Coronary artery (tissue), 2 donors: Measurements from ENCODE around the gene FRMD4A.

Experiments used
- DNase-seq: peaks from one replicate; pipeline ENCODE4 v3.0.0-alpha.2; 2017; ENCODE audit warnings: low spot score
- H3K27ac ChIP-seq, 2 donors: fragments of 200-600 bp; sonication (generic); one replicate each; pipeline ENCODE4 v1.5.1; 2016 to 2019
- H3K4me3 ChIP-seq: fragments of 200-600 bp; sonication (generic); 2 replicates; pipeline ENCODE4 v1.5.1; 2016; ENCODE audit warnings: mild to moderate bottlenecking, moderate library complexity
- CTCF ChIP-seq: fragments of 200-600 bp; sonication (generic); IDR thresholded peaks from one replicate; pipeline ENCODE4 v1.5.1; 2019; ENCODE audit warnings: antibody characterized with exemption

The FRMD4A gene

DNA sequence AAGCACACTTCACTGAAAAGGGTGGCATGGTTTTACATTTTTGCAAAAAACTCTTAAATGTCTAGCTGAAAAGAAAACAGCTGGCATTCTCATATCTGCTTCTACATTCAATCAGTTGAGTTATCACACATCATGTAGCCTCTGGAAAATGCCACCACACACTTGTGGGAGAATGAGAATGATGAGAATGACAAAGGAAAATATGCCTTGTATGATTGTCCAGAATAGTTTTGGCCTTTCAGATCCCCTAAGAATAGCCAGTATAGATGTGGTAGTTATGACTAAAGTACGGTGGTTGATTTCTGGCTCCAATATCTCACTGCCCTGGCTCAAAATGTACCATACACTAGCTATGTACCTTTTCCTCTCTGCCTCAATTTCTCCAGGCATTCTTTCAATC lies 30.2 kb upstream of the FRMD4A start:
- no peak for DNase-seq
- no peak for TF ChIP-seq CTCF
- Histone ChIP-seq H3K27ac (no peak overlapping the region), H3K4me3 (no peak overlapping the region)

DNA sequence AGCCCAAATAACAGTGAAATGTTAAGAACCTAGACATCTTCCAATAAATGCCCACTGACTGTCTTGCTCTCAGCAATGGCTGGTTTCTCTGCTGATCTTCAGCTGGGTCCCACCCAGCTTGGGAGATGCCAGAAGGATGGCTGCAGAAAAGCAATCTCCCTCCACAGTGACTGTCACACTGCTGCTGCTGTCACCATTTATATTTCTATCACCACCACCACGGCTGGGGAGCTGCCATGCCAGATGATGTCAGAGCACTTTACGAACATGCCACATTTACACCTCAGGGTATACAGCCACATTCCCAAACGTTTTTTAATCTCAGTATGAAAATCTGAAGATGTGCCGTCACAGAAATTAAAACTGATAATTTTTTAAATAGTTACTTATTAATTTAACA lies 29.8 kb upstream of the FRMD4A start:
- Histone ChIP-seq H3K4me3 (no peak overlapping the region), H3K27ac (no peak overlapping the region)
- no peak for TF ChIP-seq CTCF
- no peak for DNase-seq

GRCh38 chr10:14358886-14359573 lies 28.3 kb upstream of the FRMD4A start:
- H3K27ac ChIP-seq: no peak overlapping the region
- H3K4me3 ChIP-seq: no peak overlapping the region
- no peak for DNase-seq
- no peak for TF ChIP-seq CTCF

DNA sequence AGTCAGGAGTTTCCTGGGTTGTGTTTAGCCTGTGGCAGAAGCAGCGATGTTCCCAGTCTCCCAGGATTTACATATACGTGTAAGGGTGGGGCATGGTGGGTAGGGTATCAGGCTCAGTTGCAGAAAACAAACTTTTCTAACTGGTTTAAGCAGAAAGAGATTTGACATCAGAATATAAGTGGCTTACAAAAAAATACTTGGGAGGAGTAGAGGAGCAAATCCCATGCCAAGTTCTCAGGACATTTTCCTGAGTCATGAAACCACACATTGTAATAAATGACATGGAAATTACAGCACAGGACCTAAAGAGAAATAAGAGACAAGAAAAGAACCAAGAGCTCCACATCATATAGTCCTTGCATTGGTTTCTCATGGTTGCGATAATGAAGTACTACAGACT lies 26.2 kb upstream of the FRMD4A start:
- H3K27ac ChIP-seq: no peak overlapping the region
- TF ChIP-seq CTCF: no peak
- no peak for DNase-seq
- no peak overlapping the region for H3K4me3 ChIP-seq

DNA sequence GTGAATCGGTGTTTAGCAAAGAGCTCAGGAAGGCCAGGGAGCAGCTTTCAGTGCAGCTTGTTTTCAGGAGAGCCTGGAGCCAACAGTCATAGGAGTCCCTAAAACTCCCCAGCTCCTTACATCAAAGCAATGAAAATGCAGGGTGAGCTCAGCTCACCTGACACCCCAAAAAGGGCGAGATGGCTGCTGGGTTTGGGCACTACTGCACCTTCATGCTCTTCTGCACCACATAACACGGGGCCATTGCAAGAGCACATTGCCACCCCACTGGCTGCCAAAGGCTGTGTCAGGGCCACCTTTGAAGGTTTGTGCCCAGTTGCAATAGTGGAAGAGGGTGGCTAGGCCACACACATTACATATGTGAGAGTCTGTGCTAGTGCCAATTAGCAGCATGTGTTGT lies 25.0 kb upstream of the FRMD4A start:
- Histone ChIP-seq H3K4me3 (no peak overlapping the region), H3K27ac (no peak overlapping the region)
- no peak for DNase-seq
- TF ChIP-seq CTCF: no peak

GRCh38 chr10:14353291-14353913 lies 22.7 kb upstream of the FRMD4A start:
- DNase-seq: no peak
- Histone ChIP-seq H3K27ac (no peak overlapping the region), H3K4me3 (no peak overlapping the region)
- no peak for TF ChIP-seq CTCF

GRCh38 chr10:14350006-14350405 lies 19.3 kb upstream of the FRMD4A start:
- no peak for TF ChIP-seq CTCF
- no peak for DNase-seq
- no peak overlapping the region for H3K4me3 ChIP-seq
- no peak overlapping the region for H3K27ac ChIP-seq
